Gastrocnemius medialis (tissue), 4 donors: ENCODE results near the gene HINFP.

Experiments
- POLR2A ChIP-seq, 2 donors: fragments of 450-650 bp; IDR thresholded peaks; one replicate each; pipeline ENCODE4 v1.6.1; 2017; ENCODE audit warnings: antibody characterized with exemption in 2 of 2, mild to moderate bottlenecking in 2 of 2, moderate library complexity in 2 of 2
- TF ChIP-seq, protein P1 (sequence below), 5 experiments: fragments of 450-650 bp in 3 of 5; fragments of 200-600 bp in 2 of 5; sonication (generic) in 2 of 5; IDR thresholded peaks in 4 of 5; conservative IDR thresholded peaks in 1 of 5; 1 replicate in 4 of 5; 2 replicates in 1 of 5; pipeline ENCODE4 v1.5.1; 2016 to 2019; ENCODE audit warnings: antibody characterized with exemption in 5 of 5, mild to moderate bottlenecking in 3 of 5, moderate library complexity in 3 of 5

DNA sequence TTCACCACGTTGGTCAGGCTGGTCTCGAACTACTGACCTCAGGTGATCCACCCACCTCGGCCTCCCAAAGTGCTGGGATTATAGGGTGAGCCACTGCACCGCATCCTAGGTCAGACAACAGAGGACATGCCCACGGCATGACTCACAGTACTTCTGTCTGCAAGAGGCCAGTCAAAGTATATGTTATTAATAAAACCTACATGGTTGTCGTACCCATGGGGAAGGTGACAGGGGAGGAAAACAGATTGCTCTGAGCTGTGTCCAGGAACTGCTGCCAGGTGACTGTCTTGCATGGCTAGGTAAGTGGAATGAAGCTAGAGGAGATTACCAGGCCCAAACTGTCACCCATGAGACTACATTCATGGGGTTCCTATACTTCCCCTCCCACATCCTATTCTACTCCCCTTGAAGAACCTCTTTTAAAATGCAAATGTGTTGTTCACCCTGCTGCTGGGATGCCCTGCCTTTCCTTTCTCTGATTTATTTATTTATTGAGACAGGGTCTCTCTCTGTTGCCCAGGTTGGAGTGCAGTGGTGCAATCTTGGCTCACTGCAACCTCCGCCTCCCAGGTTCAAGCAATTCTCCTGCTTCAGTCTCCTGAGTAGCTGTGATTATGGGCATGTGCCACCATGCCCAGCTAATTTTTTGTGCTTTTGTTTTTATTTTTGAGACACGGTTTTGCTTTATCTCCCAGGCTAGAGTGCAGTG lies 45.1 kb downstream of the HINFP start:
- TF ChIP-seq, protein P1, sequence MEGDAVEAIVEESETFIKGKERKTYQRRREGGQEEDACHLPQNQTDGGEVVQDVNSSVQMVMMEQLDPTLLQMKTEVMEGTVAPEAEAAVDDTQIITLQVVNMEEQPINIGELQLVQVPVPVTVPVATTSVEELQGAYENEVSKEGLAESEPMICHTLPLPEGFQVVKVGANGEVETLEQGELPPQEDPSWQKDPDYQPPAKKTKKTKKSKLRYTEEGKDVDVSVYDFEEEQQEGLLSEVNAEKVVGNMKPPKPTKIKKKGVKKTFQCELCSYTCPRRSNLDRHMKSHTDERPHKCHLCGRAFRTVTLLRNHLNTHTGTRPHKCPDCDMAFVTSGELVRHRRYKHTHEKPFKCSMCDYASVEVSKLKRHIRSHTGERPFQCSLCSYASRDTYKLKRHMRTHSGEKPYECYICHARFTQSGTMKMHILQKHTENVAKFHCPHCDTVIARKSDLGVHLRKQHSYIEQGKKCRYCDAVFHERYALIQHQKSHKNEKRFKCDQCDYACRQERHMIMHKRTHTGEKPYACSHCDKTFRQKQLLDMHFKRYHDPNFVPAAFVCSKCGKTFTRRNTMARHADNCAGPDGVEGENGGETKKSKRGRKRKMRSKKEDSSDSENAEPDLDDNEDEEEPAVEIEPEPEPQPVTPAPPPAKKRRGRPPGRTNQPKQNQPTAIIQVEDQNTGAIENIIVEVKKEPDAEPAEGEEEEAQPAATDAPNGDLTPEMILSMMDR (IDR thresholded peaks at IDR 0.05 in 4 of 5, conservative IDR thresholded peaks at IDR 0.05 in 1 of 5), result no peak
- TF ChIP-seq POLR2A (IDR thresholded peaks at IDR 0.05), result no peak
